Tibial artery (tissue), 4 donors: Measurements from ENCODE around the gene GDF7.
A peak's percentile ranks its signal among the peaks of the same experiment; 100 is the strongest.

ENCODE experiments used
- DNase-seq, 2 donors: peaks; one replicate each; pipeline ENCODE4 v3.0.0-alpha.2; 2019
- H3K27ac ChIP-seq, 2 donors: fragments of 200-600 bp; sonication (generic) in 1 of 2; 1 replicate in 1 of 2; 2 replicates in 1 of 2; pipeline ENCODE4 v1.5.1; 2018 to 2019; ENCODE audit warnings: mild to moderate bottlenecking in 1 of 2
- H3K27me3 ChIP-seq, 2 donors: fragments of 200-600 bp; sonication (generic) in 1 of 2; one replicate each; pipeline versions ENCODE4 v1.5.1 to v1.6.0; 2016 to 2019
- H3K36me3 ChIP-seq, 3 donors: fragments of 200-600 bp; sonication (generic) in 2 of 3; one replicate each; pipeline ENCODE4 v1.5.1; 2016 to 2019; ENCODE audit warnings: mild to moderate bottlenecking in 2 of 3
- H3K4me1 ChIP-seq, 4 donors: fragments of 200-600 bp; sonication (generic) in 2 of 4; 1 replicate in 3 of 4; 2 replicates in 1 of 4; pipeline ENCODE4 v1.5.1; 2016 to 2019
- H3K4me3 ChIP-seq, 2 donors: fragments of 200-600 bp; sonication (generic) in 1 of 2; 1 replicate in 1 of 2; 2 replicates in 1 of 2; pipeline ENCODE4 v1.5.1; 2018 to 2019; ENCODE audit warnings: mild to moderate bottlenecking in 2 of 2
- H3K9me3 ChIP-seq, 3 donors: fragments of 200-600 bp; sonication (generic) in 1 of 3; one replicate each; pipeline ENCODE4 v1.5.1; 2016 to 2019
- intact Hi-C: fragments of 100-400 bp; cut with DNase I; formaldehyde crosslinking; loops from one replicate; pipeline ENCODE4 v1.15.0; 2023; ENCODE audit warnings: low total_unique reads
- TF ChIP-seq, protein P1 (sequence below), 2 experiments: fragments of 200-600 bp in 1 of 2; fragments of 450-650 bp in 1 of 2; IDR thresholded peaks; one replicate each; pipeline ENCODE4 v1.5.1; 2017 to 2019; ENCODE audit warnings: antibody characterized with exemption in 2 of 2, mild to moderate bottlenecking in 1 of 2, moderate library complexity in 1 of 2

Gene GDF7

DNA sequence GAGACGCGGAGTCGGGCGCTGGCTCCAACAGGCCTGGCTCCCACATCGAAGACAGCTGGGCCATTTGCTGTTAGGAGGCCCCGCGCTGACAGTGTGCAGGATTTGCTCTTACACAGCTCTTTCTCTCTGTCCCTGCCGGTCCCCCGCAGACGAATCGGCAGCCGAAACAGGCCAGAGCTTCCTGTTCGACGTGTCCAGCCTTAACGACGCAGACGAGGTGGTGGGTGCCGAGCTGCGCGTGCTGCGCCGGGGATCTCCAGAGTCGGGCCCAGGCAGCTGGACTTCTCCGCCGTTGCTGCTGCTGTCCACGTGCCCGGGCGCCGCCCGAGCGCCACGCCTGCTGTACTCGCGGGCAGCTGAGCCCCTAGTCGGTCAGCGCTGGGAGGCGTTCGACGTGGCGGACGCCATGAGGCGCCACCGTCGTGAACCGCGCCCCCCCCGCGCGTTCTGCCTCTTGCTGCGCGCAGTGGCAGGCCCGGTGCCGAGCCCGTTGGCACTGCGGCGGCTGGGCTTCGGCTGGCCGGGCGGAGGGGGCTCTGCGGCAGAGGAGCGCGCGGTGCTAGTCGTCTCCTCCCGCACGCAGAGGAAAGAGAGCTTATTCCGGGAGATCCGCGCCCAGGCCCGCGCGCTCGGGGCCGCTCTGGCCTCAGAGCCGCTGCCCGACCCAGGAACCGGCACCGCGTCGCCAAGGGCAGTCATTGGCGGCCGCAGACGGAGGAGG, 3.5 kb downstream of the GDF7 start:
- peaks cover 6 to 10% (median 7%) of the 10 kb centered on the region in 3 donors for H3K36me3 ChIP-seq
- no peak overlapping the region for H3K27ac ChIP-seq
- intact Hi-C loops = no loop called here
- peaks cover 0 to 85% (median 34%) of the 10 kb centered on the region in 4 donors for H3K4me1 ChIP-seq
- H3K4me3 ChIP-seq = peak overlapping the region in 1 of 2 donors; percentile 2
- TF ChIP-seq, protein P1, sequence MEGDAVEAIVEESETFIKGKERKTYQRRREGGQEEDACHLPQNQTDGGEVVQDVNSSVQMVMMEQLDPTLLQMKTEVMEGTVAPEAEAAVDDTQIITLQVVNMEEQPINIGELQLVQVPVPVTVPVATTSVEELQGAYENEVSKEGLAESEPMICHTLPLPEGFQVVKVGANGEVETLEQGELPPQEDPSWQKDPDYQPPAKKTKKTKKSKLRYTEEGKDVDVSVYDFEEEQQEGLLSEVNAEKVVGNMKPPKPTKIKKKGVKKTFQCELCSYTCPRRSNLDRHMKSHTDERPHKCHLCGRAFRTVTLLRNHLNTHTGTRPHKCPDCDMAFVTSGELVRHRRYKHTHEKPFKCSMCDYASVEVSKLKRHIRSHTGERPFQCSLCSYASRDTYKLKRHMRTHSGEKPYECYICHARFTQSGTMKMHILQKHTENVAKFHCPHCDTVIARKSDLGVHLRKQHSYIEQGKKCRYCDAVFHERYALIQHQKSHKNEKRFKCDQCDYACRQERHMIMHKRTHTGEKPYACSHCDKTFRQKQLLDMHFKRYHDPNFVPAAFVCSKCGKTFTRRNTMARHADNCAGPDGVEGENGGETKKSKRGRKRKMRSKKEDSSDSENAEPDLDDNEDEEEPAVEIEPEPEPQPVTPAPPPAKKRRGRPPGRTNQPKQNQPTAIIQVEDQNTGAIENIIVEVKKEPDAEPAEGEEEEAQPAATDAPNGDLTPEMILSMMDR (IDR thresholded peaks at IDR 0.05) = no peak
- no peaks in the 10 kb centered on the region for H3K9me3 ChIP-seq
- H3K27me3 ChIP-seq = peaks cover 0 to 3% of the 10 kb centered on the region in 2 donors
- peak in 1 of 2 donors; percentile 63 for DNase-seq

DNA sequence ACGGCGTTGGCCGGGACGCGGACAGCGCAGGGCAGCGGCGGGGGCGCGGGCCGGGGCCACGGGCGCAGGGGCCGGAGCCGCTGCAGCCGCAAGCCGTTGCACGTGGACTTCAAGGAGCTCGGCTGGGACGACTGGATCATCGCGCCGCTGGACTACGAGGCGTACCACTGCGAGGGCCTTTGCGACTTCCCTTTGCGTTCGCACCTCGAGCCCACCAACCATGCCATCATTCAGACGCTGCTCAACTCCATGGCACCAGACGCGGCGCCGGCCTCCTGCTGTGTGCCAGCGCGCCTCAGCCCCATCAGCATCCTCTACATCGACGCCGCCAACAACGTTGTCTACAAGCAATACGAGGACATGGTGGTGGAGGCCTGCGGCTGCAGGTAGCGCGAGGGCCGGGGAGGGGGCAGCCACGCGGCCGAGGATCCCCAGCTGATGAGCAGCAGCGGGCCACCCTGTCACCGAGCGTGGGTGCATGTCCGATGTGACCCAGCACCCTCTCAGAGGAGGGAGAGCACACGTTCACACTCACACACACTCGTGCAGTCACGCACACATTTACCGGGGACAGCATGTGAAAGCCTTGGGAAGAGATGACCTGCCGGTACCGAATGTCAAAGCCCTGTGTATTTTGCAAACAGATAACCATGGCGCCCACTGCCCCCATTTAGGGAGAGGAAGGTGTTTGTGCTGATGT, 4.2 kb downstream of the GDF7 start:
- Histone ChIP-seq H3K27me3 (peaks cover 0 to 3% of the 10 kb centered on the region in 2 donors), H3K36me3 (peaks cover 6 to 10% (median 7%) of the 10 kb centered on the region in 3 donors), H3K4me3 (peak overlapping the region in 1 of 2 donors; percentile 2), H3K9me3 (no peaks in the 10 kb centered on the region), H3K4me1 (peaks cover 0 to 85% (median 36%) of the 10 kb centered on the region in 4 donors), H3K27ac (no peak overlapping the region)
- no peak for DNase-seq
- intact Hi-C loops = no loop called here
- TF ChIP-seq, protein P1 (IDR thresholded peaks at IDR 0.05) = no peak

DNA sequence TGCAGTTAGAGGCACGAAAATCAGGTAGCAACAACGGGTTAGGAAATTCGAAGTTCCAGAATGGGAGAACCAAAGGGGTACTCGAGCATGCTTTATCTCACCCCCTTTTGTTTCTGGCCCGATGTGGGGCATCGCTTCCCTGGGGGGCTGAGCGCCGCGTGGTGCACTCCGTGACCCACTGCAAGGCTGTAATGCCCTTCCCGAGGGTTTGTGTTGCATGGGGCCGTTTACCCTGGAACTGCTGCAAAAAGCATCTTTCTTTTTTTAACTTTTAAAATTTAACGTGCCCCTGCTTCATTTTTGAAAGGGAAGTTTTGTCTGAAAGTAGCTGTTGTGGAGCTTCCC, 4.8 kb downstream of the GDF7 start:
- no peak overlapping the region for H3K4me3 ChIP-seq
- peaks cover 6 to 10% (median 7%) of the 10 kb centered on the region in 3 donors for H3K36me3 ChIP-seq
- no peak overlapping the region for H3K27ac ChIP-seq
- H3K4me1 ChIP-seq = peaks cover 0 to 90% (median 37%) of the 10 kb centered on the region in 4 donors
- intact Hi-C loops = no loop called here
- H3K9me3 ChIP-seq = no peaks in the 10 kb centered on the region
- TF ChIP-seq, protein P1 (IDR thresholded peaks at IDR 0.05) = no peak
- no peak for DNase-seq
- H3K27me3 ChIP-seq = peaks cover 0 to 3% of the 10 kb centered on the region in 2 donors

DNA sequence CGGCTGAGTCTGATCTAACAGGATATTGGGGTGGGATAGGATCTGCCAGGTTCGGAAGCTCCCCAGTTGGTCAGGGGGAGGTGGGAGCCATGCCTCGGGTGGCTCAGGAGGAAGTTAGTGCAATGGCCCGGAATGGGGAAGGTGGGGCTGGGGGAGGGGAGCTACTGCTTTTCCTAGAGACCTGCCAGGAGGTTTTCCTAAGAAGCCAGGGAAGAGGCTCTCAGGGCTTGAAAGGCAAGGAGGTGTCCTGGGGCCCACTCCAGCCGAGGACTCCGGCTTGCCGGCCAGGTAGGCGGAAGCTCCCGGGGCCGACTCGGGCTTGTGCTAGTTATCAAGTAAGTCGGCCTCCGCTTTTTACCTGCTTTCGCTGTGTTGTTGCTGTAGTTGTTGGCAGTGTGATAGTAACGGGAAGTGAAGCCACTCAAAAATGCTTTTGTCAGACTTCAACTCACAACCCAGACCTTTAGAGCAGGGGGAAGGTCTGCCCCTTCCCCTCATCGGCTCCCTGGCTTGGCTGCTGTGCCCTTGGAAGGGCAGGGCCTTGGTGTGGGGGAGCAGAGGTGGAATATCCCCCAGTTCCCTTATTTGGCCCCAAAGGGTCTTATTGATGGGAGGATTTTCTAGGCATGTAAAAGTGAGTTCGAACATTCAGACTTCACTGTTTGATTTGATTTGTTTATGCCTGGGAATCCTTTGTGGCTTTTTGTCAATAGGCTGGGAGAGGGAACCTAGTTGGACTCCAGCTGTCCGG, 5.4 kb downstream of the GDF7 start:
- DNase-seq = no peak
- intact Hi-C loops = no loop called here
- TF ChIP-seq, protein P1 (IDR thresholded peaks at IDR 0.05) = no peak
- no peak overlapping the region for H3K4me3 ChIP-seq
- H3K36me3 ChIP-seq = peaks cover 6 to 10% (median 7%) of the 10 kb centered on the region in 3 donors
- peaks cover 0 to 3% of the 10 kb centered on the region in 2 donors for H3K27me3 ChIP-seq
- peaks cover 0 to 96% (median 41%) of the 10 kb centered on the region in 4 donors for H3K4me1 ChIP-seq
- peak overlapping the region; percentile 82 to 84 for H3K27ac ChIP-seq
- H3K9me3 ChIP-seq = no peaks in the 10 kb centered on the region

DNA sequence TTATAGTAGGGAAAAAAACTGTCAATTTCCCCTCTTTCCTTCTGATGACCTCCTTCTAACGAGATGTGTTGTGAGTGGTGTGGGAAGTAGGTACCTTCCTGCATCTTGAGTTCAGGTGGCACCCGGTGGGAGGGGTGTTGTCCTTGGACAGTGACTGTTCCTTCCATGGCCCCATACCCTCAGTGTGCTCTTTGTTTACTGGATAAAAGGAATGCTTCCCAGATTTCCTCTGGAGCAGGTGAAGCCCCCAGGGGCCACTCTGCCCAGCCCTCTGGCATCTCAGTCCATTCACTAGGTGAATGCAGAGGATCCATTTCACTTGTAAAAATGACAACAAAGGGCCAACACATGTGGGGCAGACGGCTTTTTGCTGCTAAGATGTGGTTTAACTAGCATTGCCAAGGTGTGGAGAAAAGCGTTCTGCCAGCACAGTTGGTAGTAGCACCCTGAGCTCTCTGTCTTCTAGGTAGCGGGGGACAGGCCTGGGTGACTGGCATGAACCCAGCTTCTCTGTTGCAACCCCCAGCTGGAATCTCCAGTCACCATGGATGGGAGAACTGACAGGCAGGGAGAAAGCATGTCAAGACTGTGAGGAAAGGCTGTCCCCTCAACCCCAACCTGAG, 6.9 kb downstream of the GDF7 start:
- Histone ChIP-seq H3K4me1 (peaks cover 0 to 94% (median 31%) of the 10 kb centered on the region in 4 donors), H3K9me3 (no peaks in the 10 kb centered on the region), H3K4me3 (no peak overlapping the region), H3K27me3 (peaks cover 0 to 3% of the 10 kb centered on the region in 2 donors), H3K36me3 (peaks cover 6 to 10% (median 7%) of the 10 kb centered on the region in 3 donors), H3K27ac (peak overlapping the region; percentile 82 to 84)
- TF ChIP-seq, protein P1 (IDR thresholded peaks at IDR 0.05) = no peak
- intact Hi-C loops = no loop called here
- no peak for DNase-seq
